Bronchial epithelial cell (primary cell): ENCODE measurements around the gene MED12. TPM values are rescaled to one million over a fixed set of nuclear protein-coding genes. Genes with fewer than 3 reads are reported as not detected.

Experiments used
- DNase-seq: peaks from one replicate; pipeline ENCODE4 v3.0.0-alpha.2; 2010; ENCODE audit warnings: low read depth
- FAIRE-seq: peaks from 2 replicates; lab custom pipeline; 2011; peaks lifted over from hg19 to GRCh38; lab: Jason Lieb, UNC
- H3K27me3 ChIP-seq: 2 replicates; pipeline ENCODE4 v1.5.1; 2011; ENCODE audit warnings: low read length; ENCODE audit not compliant: control insufficient read depth, insufficient read depth
- H3K36me3 ChIP-seq: 2 replicates; pipeline ENCODE4 v1.5.1; 2011; ENCODE audit warnings: low read length; ENCODE audit not compliant: control insufficient read depth, insufficient read depth
- H3K4me3 ChIP-seq: 2 replicates; pipeline ENCODE4 v1.5.1; 2011; ENCODE audit warnings: mild to moderate bottlenecking, low read depth, low read length, control low read depth
- total RNA-seq: library from RNA; depleted of rRNA; stranded (reverse); fragments of >200 nt; gene quantifications from 2 replicates; pipeline ENCODE4 v1.2.1, GENCODE V29; 2014
- TF ChIP-seq, protein P1 (sequence below): IDR thresholded peaks from 2 replicates; pipeline ENCODE4 v1.5.1; 2011; ENCODE audit warnings: mild to moderate bottlenecking, moderate library complexity, low read length, control low read depth, inconsistent platforms; ENCODE audit not compliant: insufficient read depth, severe bottlenecking

Gene MED12
- total RNA-seq, 1 donor from 2014 or later: 8.2 TPM

DNA sequence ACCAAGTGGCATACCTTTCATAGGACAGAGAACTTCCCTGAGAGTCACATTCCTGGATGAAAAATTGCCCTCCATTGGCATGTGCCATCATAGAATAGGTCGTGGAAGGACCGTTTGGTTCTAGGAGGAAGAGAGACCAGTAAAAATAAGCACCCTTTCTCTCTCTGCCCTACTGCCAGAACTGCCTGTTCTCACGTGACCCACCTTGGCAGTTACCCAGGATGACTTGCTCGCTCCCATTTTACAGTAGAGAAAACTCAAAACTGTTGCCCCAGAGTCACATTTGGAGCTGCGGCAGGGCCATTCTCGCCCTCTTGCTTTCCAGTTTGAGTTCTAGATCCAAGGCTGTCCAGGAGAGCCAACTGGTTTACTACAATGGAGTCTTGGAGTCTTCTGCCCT lies 25.1 kb downstream of the MED12 start:
- Histone ChIP-seq H3K27me3 (no peaks in the 10 kb centered on the region), H3K4me3 (no peak overlapping the region), H3K36me3 (peaks cover 2% of the 10 kb centered on the region)
- FAIRE-seq (no peak), DNase-seq (peak; percentile 9)
- TF ChIP-seq, protein P1, sequence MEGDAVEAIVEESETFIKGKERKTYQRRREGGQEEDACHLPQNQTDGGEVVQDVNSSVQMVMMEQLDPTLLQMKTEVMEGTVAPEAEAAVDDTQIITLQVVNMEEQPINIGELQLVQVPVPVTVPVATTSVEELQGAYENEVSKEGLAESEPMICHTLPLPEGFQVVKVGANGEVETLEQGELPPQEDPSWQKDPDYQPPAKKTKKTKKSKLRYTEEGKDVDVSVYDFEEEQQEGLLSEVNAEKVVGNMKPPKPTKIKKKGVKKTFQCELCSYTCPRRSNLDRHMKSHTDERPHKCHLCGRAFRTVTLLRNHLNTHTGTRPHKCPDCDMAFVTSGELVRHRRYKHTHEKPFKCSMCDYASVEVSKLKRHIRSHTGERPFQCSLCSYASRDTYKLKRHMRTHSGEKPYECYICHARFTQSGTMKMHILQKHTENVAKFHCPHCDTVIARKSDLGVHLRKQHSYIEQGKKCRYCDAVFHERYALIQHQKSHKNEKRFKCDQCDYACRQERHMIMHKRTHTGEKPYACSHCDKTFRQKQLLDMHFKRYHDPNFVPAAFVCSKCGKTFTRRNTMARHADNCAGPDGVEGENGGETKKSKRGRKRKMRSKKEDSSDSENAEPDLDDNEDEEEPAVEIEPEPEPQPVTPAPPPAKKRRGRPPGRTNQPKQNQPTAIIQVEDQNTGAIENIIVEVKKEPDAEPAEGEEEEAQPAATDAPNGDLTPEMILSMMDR: no peak

DNA sequence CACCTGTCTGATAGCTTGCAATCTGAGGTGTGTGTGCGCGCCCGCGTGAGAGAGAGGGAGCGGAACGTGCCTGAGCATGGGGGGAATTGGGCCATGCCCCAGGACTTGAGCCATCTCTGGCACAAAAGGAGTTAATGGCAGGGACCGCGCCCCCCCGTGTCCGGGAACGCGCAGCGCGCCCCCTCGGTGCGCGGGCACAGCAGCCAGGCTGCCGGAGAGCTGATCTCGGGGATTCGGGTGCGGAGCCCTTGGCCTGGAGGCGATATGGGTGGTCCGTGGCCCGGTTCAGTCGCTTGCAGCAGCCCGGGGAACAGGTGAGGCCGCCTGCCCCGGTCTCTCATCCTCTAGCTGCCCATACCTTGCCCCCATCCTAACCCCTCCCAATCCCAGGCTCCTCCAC lies 26.3 kb downstream of the MED12 start, which contains the start of gene NLGN3:
NLGN3 (plus strand) TSS at position 191 of the 400 bp plus-strand sequence. CDS start 2,909 bp downstream, outside the sequence.
- no peaks in the 10 kb centered on the region for H3K36me3 ChIP-seq
- DNase-seq: no peak
- FAIRE-seq: no peak
- no peak within 1 kb of the TSS for H3K4me3 ChIP-seq
- TF ChIP-seq, protein P1: no peak
- H3K27me3 ChIP-seq: no peaks in the 10 kb centered on the region

DNA sequence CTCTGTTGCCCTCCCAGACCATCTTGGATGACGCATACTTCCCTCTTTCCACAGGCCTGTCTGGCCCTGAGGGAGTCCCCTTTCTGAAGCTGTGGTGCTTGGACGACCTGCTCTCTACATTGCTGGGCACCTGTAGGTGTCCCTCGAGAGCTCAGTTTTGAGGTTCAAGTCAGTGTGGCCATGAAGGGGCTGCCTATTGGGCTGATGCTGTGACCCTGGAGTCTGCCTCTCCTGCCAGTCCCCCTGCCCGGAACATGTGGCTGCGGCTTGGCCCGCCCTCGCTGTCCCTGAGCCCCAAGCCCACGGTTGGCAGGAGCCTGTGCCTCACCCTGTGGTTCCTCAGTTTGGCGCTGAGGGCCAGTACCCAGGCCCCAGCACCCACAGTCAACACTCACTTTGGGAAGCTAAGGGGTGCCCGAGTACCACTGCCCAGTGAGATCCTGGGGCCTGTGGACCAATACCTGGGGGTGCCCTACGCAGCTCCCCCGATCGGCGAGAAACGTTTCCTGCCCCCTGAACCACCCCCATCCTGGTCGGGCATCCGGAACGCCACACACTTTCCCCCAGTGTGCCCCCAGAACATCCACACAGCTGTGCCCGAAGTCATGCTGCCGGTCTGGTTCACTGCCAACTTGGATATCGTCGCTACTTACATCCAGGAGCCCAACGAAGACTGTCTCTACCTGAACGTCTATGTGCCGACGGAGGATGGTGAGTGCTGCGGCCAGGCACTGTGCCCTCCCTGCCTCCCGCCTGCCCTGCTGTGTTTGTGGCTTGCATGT lies 29.3 kb downstream of the MED12 start:
- no peaks in the 10 kb centered on the region for H3K36me3 ChIP-seq
- TF ChIP-seq, protein P1: no peak
- H3K27me3 ChIP-seq: no peaks in the 10 kb centered on the region
- FAIRE-seq (no peak), DNase-seq (no peak)
- no peak overlapping the region for H3K4me3 ChIP-seq

DNA sequence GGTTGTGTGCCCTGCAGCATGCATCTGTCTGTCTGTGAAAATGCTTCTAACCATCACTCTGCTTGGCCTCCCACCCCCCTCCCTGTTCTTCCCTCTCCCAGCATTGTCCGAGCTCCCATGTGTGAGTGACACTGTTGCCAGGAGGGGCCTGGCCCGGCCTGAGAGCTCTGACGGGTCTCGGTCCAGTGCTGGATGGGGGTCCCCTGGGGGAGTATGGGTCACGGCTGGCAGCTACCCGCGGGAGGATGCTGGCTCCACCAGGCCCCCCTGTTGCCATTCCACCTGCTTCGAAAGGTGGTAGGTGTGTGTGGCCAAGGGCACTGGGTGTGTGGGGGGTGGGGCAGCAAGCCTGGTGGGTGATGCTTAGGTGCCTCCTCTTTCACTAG lies 29.9 kb downstream of the MED12 start:
- no peaks in the 10 kb centered on the region for H3K36me3 ChIP-seq
- no peak overlapping the region for H3K4me3 ChIP-seq
- no peak for FAIRE-seq
- no peaks in the 10 kb centered on the region for H3K27me3 ChIP-seq
- DNase-seq: no peak
- TF ChIP-seq, protein P1: no peak

DNA sequence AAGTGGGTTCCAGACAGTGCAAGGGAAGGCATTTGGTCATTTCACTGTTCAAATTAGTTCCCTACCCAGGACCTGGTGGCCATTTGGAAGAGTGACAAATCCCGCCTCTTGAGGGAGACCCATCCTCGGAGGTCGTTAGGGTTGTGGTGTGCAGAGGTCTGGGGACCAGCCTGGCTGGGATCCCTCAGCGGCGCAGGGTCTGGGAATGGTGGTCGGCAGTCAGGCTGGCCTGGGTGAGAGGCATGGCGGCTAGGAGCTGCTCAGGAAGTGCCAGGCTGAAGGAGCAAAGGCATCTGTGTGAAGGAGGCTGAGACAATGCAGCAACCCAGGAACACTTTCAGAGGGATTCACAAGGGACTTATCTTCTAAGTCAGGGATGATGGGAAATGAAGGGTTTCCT lies 33.0 kb downstream of the MED12 start:
- Histone ChIP-seq H3K4me3 (no peak overlapping the region), H3K27me3 (no peaks in the 10 kb centered on the region), H3K36me3 (no peaks in the 10 kb centered on the region)
- TF ChIP-seq, protein P1: no peak
- FAIRE-seq: no peak
- DNase-seq: no peak
